Mucosa of gallbladder (tissue), 1 donor: ENCODE measurements around the gene EFL1. TPM values are rescaled to one million over a fixed set of nuclear protein-coding genes. Genes with fewer than 3 reads are reported as not detected.
A peak's percentile ranks its signal among the peaks of the same experiment; 100 is the strongest.
"Not testable (repeated sequence)": the region's sequence is repeated elsewhere in the genome, so short reads cannot be mapped to it uniquely, and the experiment has no call there.

Experiments
- DNase-seq: peaks from one replicate; pipeline ENCODE4 v3.0.0-alpha.2; 2020; ENCODE audit warnings: low spot score
- total RNA-seq: library from RNA; stranded (reverse); gene quantifications from one replicate; pipeline ENCODE4 v1.2.1, GENCODE V29; 2021
- donor health status: DM: no; HTN: no; CAD: no.

EFL1 gene
- total RNA-seq, 1 donor from 2014 or later, result 22.9 TPM

DNA sequence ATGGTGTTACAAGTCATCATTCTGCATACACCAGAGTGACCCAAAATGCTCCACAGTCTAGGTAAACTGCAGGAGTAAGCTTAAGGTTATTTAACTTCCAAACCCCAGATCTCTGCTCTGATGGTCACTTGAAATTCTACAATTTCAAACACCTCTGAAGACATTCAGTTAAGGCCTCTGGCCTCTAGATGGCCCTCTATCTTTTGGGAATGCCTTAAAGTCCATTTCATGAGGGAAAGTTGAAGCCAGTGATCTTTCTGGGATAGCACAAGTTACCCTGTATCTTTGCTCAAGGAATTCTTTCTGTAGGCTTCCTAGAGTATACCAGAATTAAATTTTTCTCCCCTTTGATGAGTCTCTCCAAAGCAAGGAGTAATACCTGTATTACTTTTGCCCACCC lies 18.7 kb upstream of the EFL1 start:
- not testable (repeated sequence) for DNase-seq

DNA sequence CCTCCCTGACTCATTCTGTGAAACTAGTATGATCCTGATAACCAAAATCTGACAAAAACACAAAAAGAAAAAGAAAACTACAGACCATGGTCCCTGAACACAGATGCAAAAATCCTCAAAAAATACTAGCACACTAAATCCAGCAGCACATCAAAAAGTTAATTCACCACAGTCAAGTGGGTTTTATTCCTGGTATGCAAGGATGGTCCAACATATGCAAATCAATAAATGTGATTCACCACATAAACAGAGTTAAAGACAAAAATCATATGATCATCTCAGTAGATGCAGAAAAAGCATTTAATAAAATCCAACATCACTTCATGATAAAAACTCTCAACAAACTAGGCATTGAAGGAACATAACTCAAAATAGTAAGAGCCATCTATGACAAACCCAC lies 12.9 kb upstream of the EFL1 start:
- DNase-seq, result no peak

- no peak for DNase-seq
Measured at GRCh38 chr15:82272154-82272553, 9.6 kb upstream of the EFL1 start.

DNA sequence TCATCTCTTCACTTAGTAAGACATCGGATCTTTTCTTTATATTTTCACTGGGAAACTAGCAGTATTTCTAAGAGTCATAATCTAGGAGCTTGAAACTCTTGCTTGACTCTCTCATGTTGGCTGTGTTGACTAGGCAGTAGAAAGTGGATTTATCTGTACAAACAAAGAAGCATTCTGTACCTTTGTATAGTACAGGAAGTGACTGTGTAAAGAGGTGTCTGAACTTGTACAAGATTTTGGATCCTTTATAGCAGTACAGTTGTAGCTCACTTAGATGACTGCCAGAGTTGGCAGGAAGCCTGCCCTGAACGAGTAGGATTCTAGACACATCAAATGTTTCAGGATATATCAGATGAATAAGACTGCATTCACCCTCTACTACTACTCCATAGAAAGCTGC lies 5.9 kb upstream of the EFL1 start:
- not testable (repeated sequence) for DNase-seq

- not testable (repeated sequence) for DNase-seq
Measured at GRCh38 chr15:82267137-82267536, 4.6 kb upstream of the EFL1 start.

GRCh38 chr15:82263350-82263749 lies 816 bp upstream of the EFL1 start:
- peak; percentile 12 for DNase-seq

DNA sequence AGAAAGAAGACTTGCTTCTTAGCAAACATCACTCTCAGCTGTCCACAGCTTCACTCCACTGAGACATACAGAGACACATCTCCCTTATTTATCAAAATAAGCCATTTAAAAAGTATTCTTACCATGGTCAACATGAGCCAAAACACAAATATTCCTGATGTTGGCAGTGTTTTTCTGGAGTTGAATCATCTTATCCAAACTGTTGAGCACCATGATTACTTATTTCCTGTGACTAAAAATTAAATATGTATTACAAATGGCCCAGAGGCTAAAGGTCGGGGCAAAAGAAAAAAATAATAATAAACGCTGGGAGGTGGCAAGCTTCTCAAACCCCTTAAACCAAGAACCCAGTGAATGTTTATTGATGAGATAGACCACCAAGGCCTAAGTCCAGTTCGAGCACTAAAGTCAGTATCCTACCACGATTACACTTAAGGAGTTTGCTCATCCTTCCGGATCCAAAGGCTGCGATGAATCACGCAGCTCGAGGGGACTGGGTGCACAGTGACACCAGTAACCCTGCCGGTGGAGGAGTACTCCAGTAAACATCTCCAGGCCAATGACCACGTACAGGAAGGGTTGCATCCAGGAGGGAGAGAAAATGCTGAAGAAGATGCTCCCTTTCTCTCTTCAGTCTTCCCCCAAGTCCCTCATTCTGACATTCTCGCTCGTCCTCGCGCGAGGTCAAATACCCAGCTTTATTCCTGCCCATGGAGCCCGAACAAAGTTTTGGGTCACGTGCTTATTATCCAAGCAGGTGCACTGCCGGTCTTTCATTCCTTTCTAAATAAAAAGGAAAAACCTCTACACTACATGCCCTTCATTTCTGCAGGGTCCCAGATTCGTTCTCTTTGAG lies 740 bp downstream of the EFL1 start:
- DNase-seq, result peak; percentile 32

- not testable (repeated sequence) for DNase-seq
Measured at GRCh38 chr15:82248261-82248660, 14.3 kb downstream of the EFL1 start.

- not testable (repeated sequence) for DNase-seq
Measured at GRCh38 chr15:82245956-82246355, 16.6 kb downstream of the EFL1 start.

GRCh38 chr15:82243644-82244043 lies 18.9 kb downstream of the EFL1 start:
- not testable (repeated sequence) for DNase-seq

DNA sequence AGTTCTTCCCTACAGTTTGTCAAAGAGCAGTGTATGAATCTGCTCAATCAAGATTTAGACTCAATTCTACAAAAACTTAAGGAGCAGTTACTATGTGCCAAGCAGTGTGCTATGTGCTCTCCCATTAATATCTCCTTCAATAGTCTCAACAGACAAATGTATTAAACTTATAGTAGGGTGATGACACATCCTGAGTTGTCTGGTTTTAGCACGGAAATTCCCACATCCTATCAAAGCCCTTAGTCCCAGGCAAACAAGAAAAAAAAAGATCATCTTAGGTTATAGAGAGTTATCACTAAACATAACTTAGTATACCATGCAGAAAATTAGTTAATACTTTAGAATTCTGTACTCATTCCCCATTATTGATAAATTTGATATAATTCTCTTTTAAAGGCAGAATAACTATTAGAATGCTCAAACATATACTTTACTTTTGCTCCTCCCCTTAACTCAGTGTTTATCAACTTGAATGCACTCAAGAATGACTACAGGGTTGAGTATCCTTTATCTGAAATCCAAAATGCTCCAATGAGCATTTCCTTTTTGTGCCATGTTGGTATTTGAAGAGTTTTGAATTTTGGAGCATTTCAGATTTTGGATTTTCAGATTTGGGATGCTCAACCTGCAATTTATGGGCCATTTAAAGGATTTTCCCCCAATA lies 20.6 kb downstream of the EFL1 start:
- not testable (repeated sequence) for DNase-seq

GRCh38 chr15:82239685-82240391 lies 22.7 kb downstream of the EFL1 start:
- no peak for DNase-seq

GRCh38 chr15:82237944-82238534 lies 24.5 kb downstream of the EFL1 start:
- not testable (repeated sequence) for DNase-seq

- DNase-seq, result no peak
Measured at GRCh38 chr15:82231842-82232241, 30.7 kb downstream of the EFL1 start.

DNA sequence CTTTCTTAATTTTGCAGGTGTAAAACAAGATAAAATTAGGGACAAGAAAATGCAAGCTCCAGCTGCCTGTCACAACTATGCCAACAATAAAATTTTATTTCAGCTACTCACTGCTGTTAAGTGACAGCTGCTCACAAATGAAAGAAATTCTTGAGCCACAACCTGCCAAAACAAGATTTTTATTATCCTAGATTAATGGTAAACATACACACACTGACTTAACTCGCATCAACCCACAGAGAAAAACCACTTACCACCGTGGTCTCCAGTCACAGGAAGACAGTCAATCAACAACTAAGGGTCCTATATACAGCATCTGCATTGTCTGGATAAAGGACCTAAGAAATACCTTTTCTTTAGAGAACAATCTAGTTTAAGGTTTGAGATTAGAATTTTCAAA lies 31.3 kb downstream of the EFL1 start:
- no peak for DNase-seq

DNA sequence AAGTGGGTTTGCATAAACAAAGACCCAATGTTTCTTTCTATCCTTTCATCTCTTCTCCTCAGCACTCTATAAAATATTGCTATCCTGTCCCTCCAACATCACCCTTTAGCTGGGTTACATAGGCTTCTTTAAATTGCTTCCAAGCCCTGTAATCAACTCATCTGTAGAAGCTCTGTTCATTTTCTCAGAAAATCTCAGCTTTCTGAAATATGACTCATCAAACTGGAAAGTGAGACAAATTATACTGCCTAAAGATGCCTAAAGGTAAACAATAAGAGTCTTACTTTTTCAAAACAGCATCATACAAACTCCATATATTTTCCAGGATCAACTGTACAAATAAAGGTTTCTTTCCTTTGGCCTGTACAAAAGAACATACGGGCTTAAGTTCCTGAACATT lies 33.8 kb downstream of the EFL1 start:
- DNase-seq, result no peak

GRCh38 chr15:82221535-82221934 lies 41.0 kb downstream of the EFL1 start:
- peak; percentile 33 for DNase-seq

DNA sequence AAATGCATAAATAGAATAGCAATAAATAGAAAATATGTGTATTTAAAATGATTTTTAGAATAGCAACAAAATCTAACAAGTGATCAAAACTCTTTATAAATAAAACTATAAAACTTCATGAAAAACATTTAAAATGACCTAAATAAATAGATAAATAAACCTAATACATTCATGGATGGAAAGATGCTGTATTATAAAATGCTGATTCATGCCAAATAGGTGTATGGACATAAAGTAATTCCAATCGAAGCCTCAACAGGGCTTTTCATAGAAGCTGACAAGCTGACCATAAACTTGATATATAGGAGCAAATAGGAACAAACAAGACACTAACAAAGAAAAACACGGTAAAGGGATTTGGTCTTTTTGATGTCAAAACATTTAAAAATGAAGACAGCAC lies 46.4 kb downstream of the EFL1 start:
- DNase-seq, result not testable (repeated sequence)

- not testable (repeated sequence) for DNase-seq
Measured at GRCh38 chr15:82212201-82212600, 50.3 kb downstream of the EFL1 start.

GRCh38 chr15:82210066-82210597 lies 52.4 kb downstream of the EFL1 start:
- DNase-seq, result not testable (repeated sequence)

GRCh38 chr15:82204575-82204974 lies 58.0 kb downstream of the EFL1 start:
- DNase-seq, result not testable (repeated sequence)
